Endothelial cell (in vitro differentiated cells): ENCODE data around the gene CYP1A2. TPM values are rescaled to one million over a fixed set of nuclear protein-coding genes. Genes with fewer than 3 reads are reported as not detected.

Experiments used
- DNase-seq: peaks from one replicate; pipeline ENCODE4 v3.0.0; 2021; ENCODE audit warnings: low spot score
- H3K27ac Mint-ChIP-seq: one replicate; pipeline ENCODE4 v1.8.0; 2021; ENCODE audit warnings: mixed read lengths, inconsistent platforms; ENCODE audit not compliant: unreplicated experiment
- H3K27me3 Mint-ChIP-seq: one replicate; pipeline ENCODE4 v1.8.0; 2021; ENCODE audit warnings: mild to moderate bottlenecking, moderate library complexity, mixed read lengths, inconsistent platforms; ENCODE audit not compliant: unreplicated experiment
- H3K36me3 Mint-ChIP-seq: one replicate; pipeline ENCODE4 v1.8.0; 2021; ENCODE audit warnings: mild to moderate bottlenecking, low read depth, mixed read lengths, inconsistent platforms; ENCODE audit not compliant: unreplicated experiment
- H3K4me1 Mint-ChIP-seq: one replicate; pipeline ENCODE4 v1.8.0; 2021; ENCODE audit warnings: mild to moderate bottlenecking, mixed read lengths, inconsistent platforms; ENCODE audit not compliant: unreplicated experiment
- H3K4me3 Mint-ChIP-seq: one replicate; pipeline ENCODE4 v1.8.0; 2021; ENCODE audit warnings: mild to moderate bottlenecking, mixed read lengths, inconsistent platforms; ENCODE audit not compliant: unreplicated experiment
- H3K9me3 Mint-ChIP-seq: one replicate; pipeline ENCODE4 v1.8.0; 2021; ENCODE audit warnings: mixed read lengths, inconsistent platforms; ENCODE audit not compliant: unreplicated experiment
- total RNA-seq: library from RNA; stranded (reverse); fragmentation: NEBNext Ultra II Directional; extraction: Animal tissue kit (Norgen Biotek cat#: 25700); gene quantifications from one replicate; pipeline ENCODE4 v1.2.1, GENCODE V29; 2021; ENCODE audit not compliant: unreplicated experiment
- TF ChIP-seq, protein P1 (sequence below): fragments of 200-600 bp; sonication (generic); IDR thresholded peaks from one replicate; pipeline ENCODE4 v1.5.0; 2021; ENCODE audit warnings: antibody characterized with exemption; ENCODE audit not compliant: unreplicated experiment

CYP1A2 gene
- total RNA-seq, 1 donor from 2014 or later = not detected

DNA sequence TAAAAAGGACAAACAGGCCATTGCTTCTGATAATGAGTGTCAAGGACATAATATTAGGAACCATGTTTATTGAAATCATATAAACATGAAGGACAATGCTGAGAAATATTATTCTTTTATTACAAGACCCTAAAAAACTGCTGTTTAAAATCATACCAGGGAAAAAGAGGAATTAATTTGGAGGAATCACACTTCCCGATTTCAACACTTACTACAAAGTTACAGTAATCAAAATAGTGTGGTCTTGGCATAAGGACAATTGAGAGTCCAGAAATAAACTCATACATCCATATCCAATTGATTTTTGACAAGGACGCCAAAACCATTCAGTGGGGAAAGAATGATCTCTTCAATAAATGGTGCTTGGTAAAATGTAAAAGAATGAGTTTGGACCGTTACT lies 36.3 kb upstream of the CYP1A2 start:
- Mint-ChIP-seq H3K4me1 (peaks cover 4% of the 10 kb centered on the region), H3K4me3 (no peak overlapping the region), H3K36me3 (no peaks in the 10 kb centered on the region), H3K9me3 (no peaks in the 10 kb centered on the region), H3K27me3 (no peaks in the 10 kb centered on the region), H3K27ac (no peak overlapping the region)
- DNase-seq = no peak
- TF ChIP-seq, protein P1, sequence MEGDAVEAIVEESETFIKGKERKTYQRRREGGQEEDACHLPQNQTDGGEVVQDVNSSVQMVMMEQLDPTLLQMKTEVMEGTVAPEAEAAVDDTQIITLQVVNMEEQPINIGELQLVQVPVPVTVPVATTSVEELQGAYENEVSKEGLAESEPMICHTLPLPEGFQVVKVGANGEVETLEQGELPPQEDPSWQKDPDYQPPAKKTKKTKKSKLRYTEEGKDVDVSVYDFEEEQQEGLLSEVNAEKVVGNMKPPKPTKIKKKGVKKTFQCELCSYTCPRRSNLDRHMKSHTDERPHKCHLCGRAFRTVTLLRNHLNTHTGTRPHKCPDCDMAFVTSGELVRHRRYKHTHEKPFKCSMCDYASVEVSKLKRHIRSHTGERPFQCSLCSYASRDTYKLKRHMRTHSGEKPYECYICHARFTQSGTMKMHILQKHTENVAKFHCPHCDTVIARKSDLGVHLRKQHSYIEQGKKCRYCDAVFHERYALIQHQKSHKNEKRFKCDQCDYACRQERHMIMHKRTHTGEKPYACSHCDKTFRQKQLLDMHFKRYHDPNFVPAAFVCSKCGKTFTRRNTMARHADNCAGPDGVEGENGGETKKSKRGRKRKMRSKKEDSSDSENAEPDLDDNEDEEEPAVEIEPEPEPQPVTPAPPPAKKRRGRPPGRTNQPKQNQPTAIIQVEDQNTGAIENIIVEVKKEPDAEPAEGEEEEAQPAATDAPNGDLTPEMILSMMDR = no peak

GRCh38 chr15:74716651-74717050 lies 32.0 kb upstream of the CYP1A2 start:
- H3K36me3 Mint-ChIP-seq = peaks cover 9% of the 10 kb centered on the region
- H3K27me3 Mint-ChIP-seq = peaks cover 4% of the 10 kb centered on the region
- H3K4me1 Mint-ChIP-seq = no peaks in the 10 kb centered on the region
- no peak overlapping the region for H3K27ac Mint-ChIP-seq
- TF ChIP-seq, protein P1 = no peak
- no peaks in the 10 kb centered on the region for H3K9me3 Mint-ChIP-seq
- DNase-seq = no peak
- no peak overlapping the region for H3K4me3 Mint-ChIP-seq

- Mint-ChIP-seq H3K4me1 (peaks cover 20% of the 10 kb centered on the region), H3K9me3 (no peaks in the 10 kb centered on the region), H3K27ac (peak overlapping the region; percentile 10), H3K27me3 (peaks cover 10% of the 10 kb centered on the region), H3K4me3 (no peak overlapping the region), H3K36me3 (peaks cover 19% of the 10 kb centered on the region)
- TF ChIP-seq, protein P1 = no peak
- DNase-seq = no peak
These were observed 26.1 kb upstream of the CYP1A2 start for GRCh38 chr15:74722591-74722990.

GRCh38 chr15:74723187-74723586 lies 25.5 kb upstream of the CYP1A2 start:
- peaks cover 20% of the 10 kb centered on the region for H3K4me1 Mint-ChIP-seq
- H3K27me3 Mint-ChIP-seq = peaks cover 8% of the 10 kb centered on the region
- no peak overlapping the region for H3K4me3 Mint-ChIP-seq
- peak overlapping the region; percentile 10 for H3K27ac Mint-ChIP-seq
- no peak for DNase-seq
- no peaks in the 10 kb centered on the region for H3K9me3 Mint-ChIP-seq
- TF ChIP-seq, protein P1 = no peak
- peaks cover 19% of the 10 kb centered on the region for H3K36me3 Mint-ChIP-seq

DNA sequence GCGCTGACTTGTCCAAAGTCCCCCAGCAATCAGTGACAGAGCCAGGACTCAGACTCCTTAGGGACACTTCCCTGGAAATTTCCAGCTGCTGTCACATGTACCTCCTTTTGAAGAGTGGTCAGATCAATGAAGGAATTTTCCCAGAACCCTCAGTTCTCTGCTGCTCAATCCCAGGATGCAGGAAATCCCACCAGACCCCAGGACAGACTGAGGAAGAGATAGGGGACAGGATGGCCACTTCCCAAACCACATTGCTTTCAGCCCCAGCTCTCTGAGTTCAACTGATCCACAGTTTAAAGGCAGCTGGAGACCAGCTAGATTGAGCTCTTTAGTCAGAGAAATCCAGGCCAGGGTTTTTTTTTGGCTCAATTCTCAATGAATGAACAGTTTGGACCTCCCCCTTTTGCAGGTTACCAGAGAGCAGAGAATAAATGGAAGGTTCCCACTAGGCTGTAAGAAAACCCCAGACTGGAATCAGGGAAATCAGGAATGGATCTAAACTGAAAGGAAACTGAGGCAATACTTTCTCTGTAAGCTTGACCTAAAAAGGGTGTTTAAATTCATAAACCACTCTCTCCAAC lies 24.8 kb upstream of the CYP1A2 start:
- TF ChIP-seq, protein P1 = no peak
- Mint-ChIP-seq H3K4me3 (peak overlapping the region; percentile 4), H3K4me1 (peaks cover 20% of the 10 kb centered on the region), H3K27me3 (peaks cover 8% of the 10 kb centered on the region), H3K27ac (peak overlapping the region; percentile 61), H3K36me3 (peaks cover 19% of the 10 kb centered on the region), H3K9me3 (no peaks in the 10 kb centered on the region)
- peak; percentile 37 for DNase-seq
